ENCODE measurements around the gene MICOS13. TPM values are rescaled to one million over a fixed set of nuclear protein-coding genes. Genes with fewer than 3 reads are reported as not detected.

MICOS13 gene
- total RNA-seq, 4 donors from 2014 or later = 30.3 to 73.5 (median 52.6) TPM

DNA sequence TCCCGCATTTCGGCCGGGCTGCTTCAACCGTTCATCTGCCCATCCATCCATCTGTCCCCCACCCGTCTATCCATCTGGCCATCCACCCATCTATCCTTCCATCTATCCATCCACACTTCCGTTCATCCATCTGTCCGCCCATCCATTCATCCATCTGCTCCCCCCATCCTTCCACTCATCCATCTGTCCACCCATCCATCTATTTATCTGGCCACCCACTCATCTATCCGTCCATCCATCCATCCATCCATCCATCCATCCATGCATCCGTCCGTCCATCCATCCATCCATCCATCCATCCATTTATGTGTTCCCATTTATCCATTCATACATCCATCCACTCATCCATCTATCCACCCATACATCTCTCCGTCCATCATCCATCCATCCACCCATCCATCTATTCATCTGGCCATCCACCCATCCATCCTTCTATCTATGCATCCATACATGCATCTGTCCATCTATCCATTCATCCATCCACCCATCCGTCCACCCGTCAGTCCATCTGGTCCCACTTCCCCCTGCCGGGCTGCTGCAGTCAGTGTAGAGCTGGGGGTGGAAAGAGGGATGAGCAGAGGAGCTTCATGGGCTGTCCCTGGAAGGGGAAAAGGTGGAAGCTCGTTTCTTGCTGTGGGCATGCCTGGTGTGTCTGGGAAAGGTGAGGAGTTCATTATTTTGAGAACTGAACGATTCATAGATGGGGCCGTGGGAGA is 1.2 kb upstream of the MICOS13 start:
- no peaks in the 10 kb centered on the region for H3K9me3 ChIP-seq
- in situ Hi-C loops (cut with MboI; ENCODE audit: low pct_ligation_motif_present in 1 of 4, low pct_unique_long_range_greater_than_20kb in 1 of 4, low sequenced_read_pairs in 3 of 4) = no loop called here
- peaks cover 11 to 21% (median 17%) of the 10 kb centered on the region in 4 donors for H3K4me1 ChIP-seq
- H3K4me3 ChIP-seq = peak overlapping the region in 3 of 4 donors; percentile 85 to 99 (median 91)
- intact Hi-C loops (cut with DNase I; ENCODE audit: low total_unique reads) = no loop called here
- 63 to 86% methylated on average over 5 to 17 of the region's 17 CpGs for WGBS, 2 donors (ENCODE audit: low coverage in 1 of 2)
- TF ChIP-seq POLR2A (IDR thresholded peaks at IDR 0.05) = no peak
- no peak for TF ChIP-seq POLR2AphosphoS5 (IDR thresholded peaks at IDR 0.05)
- TF ChIP-seq, protein P1, sequence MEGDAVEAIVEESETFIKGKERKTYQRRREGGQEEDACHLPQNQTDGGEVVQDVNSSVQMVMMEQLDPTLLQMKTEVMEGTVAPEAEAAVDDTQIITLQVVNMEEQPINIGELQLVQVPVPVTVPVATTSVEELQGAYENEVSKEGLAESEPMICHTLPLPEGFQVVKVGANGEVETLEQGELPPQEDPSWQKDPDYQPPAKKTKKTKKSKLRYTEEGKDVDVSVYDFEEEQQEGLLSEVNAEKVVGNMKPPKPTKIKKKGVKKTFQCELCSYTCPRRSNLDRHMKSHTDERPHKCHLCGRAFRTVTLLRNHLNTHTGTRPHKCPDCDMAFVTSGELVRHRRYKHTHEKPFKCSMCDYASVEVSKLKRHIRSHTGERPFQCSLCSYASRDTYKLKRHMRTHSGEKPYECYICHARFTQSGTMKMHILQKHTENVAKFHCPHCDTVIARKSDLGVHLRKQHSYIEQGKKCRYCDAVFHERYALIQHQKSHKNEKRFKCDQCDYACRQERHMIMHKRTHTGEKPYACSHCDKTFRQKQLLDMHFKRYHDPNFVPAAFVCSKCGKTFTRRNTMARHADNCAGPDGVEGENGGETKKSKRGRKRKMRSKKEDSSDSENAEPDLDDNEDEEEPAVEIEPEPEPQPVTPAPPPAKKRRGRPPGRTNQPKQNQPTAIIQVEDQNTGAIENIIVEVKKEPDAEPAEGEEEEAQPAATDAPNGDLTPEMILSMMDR (IDR thresholded peaks at IDR 0.05) = no peak
- TF ChIP-seq EP300 (IDR thresholded peaks at IDR 0.05; ENCODE audit: low read depth) = no peak
- no peak for DNase-seq
- no peaks in the 10 kb centered on the region for H3K36me3 ChIP-seq
- peak overlapping the region in 1 of 4 donors; percentile 92 for H3K27ac ChIP-seq
- H3K27me3 ChIP-seq = no peaks in the 10 kb centered on the region

DNA sequence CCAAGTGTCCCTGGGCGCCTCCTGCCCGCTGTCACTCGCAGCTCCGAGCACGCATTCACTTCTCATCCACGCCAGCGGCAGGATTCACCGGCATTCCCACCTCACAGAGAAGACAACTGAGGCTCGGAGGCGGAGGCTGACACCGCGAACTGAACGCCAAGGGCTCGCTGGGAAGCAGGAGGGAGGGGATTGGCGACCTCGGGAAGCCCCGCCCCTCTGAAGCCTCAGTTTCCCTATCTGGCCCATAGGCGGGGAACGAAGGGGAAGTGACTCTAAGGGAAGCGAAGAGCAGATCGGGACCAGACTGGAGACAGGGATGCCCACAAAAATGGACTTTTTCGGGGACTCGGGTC is 256 bp downstream of the MICOS13 start:
- DNase-seq = peak; percentile 50
- H3K4me3 ChIP-seq = peak overlapping the region; percentile 82 to 99 (median 88)

DNA sequence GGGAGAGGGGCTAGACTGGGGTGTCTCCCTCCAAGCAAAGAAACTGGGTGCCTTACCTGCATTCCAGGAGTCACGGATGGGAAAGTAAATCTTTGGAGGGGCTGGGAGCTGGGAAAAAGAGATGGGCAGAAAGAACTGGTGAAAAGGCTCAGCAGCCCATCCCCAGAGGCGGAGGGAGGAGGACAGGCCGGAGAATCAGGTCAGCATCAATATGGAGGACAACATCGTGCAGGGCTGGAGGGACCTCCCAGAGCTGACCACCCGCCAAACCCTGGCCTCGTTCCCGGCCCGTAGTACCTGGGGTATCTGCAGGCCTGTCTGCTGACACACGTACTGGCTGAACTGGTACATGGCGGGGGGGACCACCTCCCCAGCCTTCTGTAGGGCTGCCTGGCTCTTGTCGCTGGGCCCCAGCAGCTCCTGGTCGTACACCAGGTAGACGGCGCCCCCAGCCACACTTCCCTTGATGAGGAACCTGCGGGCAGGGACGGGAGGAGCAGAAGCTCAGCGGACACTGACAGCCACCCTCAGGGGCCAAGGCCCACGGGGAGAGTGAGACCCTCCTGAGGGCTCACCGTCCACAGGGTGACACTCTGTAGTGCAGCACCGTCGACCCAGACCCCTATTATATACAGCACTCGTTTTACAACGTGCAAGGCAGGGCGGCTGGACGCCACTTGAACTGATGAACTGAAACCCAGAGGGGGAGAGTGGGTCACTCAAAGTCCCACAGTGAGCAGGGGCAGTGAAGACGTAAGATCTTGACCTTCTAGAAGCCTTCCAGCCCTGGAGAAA is 830 bp downstream of the MICOS13 start:
- intact Hi-C loops (cut with DNase I; ENCODE audit: low total_unique reads) = no loop called here
- Histone ChIP-seq H3K4me3 (peak overlapping the region; percentile 82 to 99 (median 88)), H3K27ac (peak overlapping the region; percentile 87 to 94 (median 93)), H3K27me3 (no peaks in the 10 kb centered on the region), H3K4me1 (peaks cover 11 to 15% (median 14%) of the 10 kb centered on the region in 4 donors), H3K36me3 (no peaks in the 10 kb centered on the region), H3K9me3 (no peaks in the 10 kb centered on the region)
- in situ Hi-C loops (cut with MboI; ENCODE audit: low pct_ligation_motif_present in 1 of 4, low pct_unique_long_range_greater_than_20kb in 1 of 4, low sequenced_read_pairs in 3 of 4) = no loop called here
- 19 to 80% methylated on average over 3 to 24 of the region's 26 CpGs for WGBS, 2 donors (ENCODE audit: low coverage in 1 of 2)
- DNase-seq = peak; percentile 20
- TF ChIP-seq EP300 (IDR thresholded peaks at IDR 0.05; ENCODE audit: low read depth) (no peak), POLR2AphosphoS5 (IDR thresholded peaks at IDR 0.05) (no peak), POLR2A (IDR thresholded peaks at IDR 0.05) (no peak)
- TF ChIP-seq, protein P1 (IDR thresholded peaks at IDR 0.05) = no peak

More for the DNA sequence above, 256 bp downstream of the MICOS13 start:
- no peaks in the 10 kb centered on the region for H3K36me3 ChIP-seq
- 0% methylated on average over 18 of the region's 23 CpGs; no CpG with 5 or more reads in 1 of the 2 donors for WGBS, 2 donors (ENCODE audit: low coverage in 1 of 2)
- peaks cover 11 to 15% (median 14%) of the 10 kb centered on the region in 4 donors for H3K4me1 ChIP-seq
- TF ChIP-seq POLR2A (IDR thresholded peaks at IDR 0.05) = no peak
- TF ChIP-seq, protein P1 (IDR thresholded peaks at IDR 0.05) = peak in 3 of 5 experiments; percentile 10 to 34 (median 16)
- intact Hi-C loops (cut with DNase I; ENCODE audit: low total_unique reads) (no loop called here), in situ Hi-C loops (cut with MboI; ENCODE audit: low pct_ligation_motif_present in 1 of 4, low pct_unique_long_range_greater_than_20kb in 1 of 4, low sequenced_read_pairs in 3 of 4) (no loop called here)
- peak overlapping the region; percentile 87 to 94 (median 93) for H3K27ac ChIP-seq
- H3K27me3 ChIP-seq = no peaks in the 10 kb centered on the region
- H3K9me3 ChIP-seq = no peaks in the 10 kb centered on the region

- Histone ChIP-seq H3K36me3 (no peaks in the 10 kb centered on the region), H3K9me3 (no peaks in the 10 kb centered on the region), H3K4me3 (no peak overlapping the region), H3K27ac (no peak overlapping the region), H3K4me1 (peaks cover 11 to 15% (median 14%) of the 10 kb centered on the region in 4 donors), H3K27me3 (no peaks in the 10 kb centered on the region)
- no peak for DNase-seq
- intact Hi-C loops (cut with DNase I; ENCODE audit: low total_unique reads) = no loop called here
- 91% methylated on average over 18 of the region's 22 CpGs; no CpG with 5 or more reads in 1 of the 2 donors for WGBS, 2 donors (ENCODE audit: low coverage in 1 of 2)
- TF ChIP-seq POLR2AphosphoS5 (IDR thresholded peaks at IDR 0.05) = no peak
- no peak for TF ChIP-seq EP300 (IDR thresholded peaks at IDR 0.05; ENCODE audit: low read depth)
- TF ChIP-seq, protein P1 (IDR thresholded peaks at IDR 0.05) = no peak
- TF ChIP-seq POLR2A (IDR thresholded peaks at IDR 0.05) = no peak
- in situ Hi-C loops (cut with MboI; ENCODE audit: low pct_ligation_motif_present in 1 of 4, low pct_unique_long_range_greater_than_20kb in 1 of 4, low sequenced_read_pairs in 3 of 4) = no loop called here
These were observed 2.1 kb downstream of the MICOS13 start for GRCh38 chr19:5678071-5678718.
